ENCODE measurements around the gene RAB1B.

GRCh38 chr11:66275984-66276612, 7.7 kb downstream of the RAB1B start:
- TF ChIP-seq POLR2AphosphoS5 (IDR thresholded peaks at IDR 0.05) (no peak), POLR2A (IDR thresholded peaks at IDR 0.05) (no peak), CTCF (IDR thresholded peaks at IDR 0.05) (no peak)

Data from transverse colon (tissue), 4 donors.